GM23338 (cell line): ENCODE measurements around the gene GUCY1B1.

Experiments used
- CTCF ChIP-seq, 2 experiments: fragments of 200-600 bp in 1 of 2; sonication (generic) in 1 of 2; conservative IDR thresholded peaks; 2 replicates each; pipeline versions ENCODE4 v1.5.1 to v1.6.1; 2016 to 2017; ENCODE audit warnings: antibody characterized with exemption in 2 of 2, low read depth in 2 of 2, mild to moderate bottlenecking in 2 of 2, moderate library complexity in 1 of 2
- REST ChIP-seq: IDR thresholded peaks from one replicate; pipeline ENCODE4 v1.6.1; 2018; ENCODE audit warnings: antibody characterized with exemption; ENCODE audit not compliant: unreplicated experiment

GRCh38 chr4:155773196-155773800 lies 14.5 kb downstream of the GUCY1B1 start:
- TF ChIP-seq CTCF (conservative IDR thresholded peaks at IDR 0.05; ENCODE audit: low read depth in 2 of 2) = no peak
- no peak for TF ChIP-seq REST
